ENCODE data around the gene MTMR6.
"Not testable (repeated sequence)": the region's sequence is repeated elsewhere in the genome, so short reads cannot be mapped to it uniquely, and the experiment has no call there.

MTMR6 gene

DNA sequence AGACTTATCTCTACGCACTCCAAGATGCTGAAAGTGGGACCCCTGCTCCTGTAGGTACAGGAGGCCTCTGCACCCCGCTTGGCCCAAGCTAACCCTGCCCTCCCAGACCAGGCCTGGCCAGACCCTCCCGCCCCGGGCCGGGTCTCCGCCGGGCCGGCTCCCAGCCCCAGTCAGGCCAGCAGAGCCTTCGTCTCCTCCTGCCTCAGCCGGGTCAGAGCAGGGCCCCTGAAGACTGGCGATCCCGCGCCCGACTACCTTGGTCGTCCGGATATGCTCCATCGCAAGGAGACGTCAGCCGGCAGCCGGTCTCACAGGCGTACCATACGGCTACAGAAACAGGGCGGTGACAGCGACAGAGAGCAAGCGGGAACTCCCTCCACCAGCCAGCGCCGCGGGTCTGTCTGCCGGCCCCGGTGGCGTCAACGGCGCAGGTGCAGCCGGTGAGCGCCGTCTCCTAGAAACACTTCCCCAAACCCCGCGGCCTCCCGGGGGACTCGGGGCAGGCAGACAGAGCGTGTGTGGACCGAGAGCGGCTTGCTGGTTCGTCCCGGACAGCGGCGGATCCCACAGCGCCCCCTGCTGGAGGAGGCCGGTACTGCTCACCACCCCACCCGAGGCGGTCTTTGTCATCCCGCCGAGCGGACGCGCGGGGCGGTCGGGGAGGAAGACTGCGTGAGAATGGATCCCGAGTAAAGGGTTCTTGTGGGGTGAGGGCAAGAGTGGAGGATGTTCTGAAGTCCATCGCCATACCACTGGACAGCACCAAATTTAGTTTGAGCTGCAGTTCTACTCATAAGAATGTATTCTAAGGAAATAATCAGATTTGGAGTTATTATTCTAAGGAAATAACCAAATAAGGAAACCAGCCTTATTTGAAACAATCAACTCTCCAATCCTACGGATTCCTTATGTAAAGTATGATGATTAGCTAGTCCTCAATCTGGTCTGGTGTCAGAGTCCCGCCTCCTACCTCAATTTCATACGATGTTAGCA, at the start of gene MTMR6:
TSS of gene MTMR6 (minus strand) at position 520 of the 993 bp plus-strand sequence. CDS start at position 279, 241 bp downstream.
- peak; percentile 94 for DNase-seq

DNA sequence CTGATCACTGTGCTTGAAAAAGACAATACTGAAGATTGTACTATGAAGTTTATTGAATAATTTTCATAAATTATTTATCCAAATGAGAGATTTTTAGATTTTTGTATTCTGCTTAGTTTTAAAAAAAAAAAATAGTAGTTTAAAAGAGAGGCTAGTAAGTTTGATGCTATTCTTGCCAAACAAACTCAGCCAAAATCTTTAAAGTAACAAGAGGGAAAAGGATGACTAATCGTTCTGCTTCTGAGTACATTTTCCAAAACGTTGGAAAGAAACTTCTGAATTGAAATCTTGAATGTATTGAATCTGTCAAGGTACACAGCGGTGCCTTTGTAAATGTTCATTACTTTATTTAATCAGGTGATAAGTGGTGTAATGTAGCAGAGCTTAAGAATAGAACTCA, 48.6 kb upstream of the MTMR6 start:
- DNase-seq: no peak

DNA sequence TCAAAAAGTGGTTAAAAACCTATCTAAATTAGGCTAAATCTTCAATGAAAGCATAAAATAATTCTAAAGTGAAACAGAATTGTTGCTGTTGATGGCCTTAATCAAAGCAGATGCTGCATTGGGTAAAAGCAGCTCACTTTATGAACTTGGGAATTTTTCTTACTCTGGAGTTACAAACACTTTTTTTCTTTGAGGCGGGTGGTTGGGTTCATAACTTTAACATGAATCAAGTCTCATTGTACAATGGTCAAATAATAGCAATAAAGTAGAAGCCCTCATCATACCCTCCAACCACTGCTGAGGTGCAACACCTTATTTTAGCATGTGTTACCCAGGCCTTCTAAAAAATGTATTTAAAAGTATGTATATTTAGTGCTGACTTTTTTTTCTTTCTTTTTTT, 43.3 kb upstream of the MTMR6 start:
- DNase-seq: no peak

DNA sequence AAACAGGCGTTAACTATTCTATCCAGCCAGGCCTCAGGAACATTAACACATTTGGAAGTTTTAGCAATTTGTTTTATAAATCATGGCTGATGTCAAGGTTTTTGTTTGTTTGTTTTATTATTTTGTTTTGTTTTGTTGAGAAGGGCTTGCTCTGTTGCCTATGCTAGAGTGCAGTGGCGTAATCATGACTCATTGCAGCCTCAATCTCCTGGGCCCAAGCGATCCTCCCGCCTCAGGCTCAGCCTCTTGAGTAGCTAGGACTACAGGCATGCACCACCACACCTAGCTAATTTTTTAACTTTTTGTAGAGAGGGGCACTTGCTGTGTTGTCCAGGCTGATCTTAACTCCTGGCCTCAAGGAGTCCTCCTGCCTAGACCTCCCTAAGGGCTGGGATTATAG, 42.4 kb upstream of the MTMR6 start:
- no peak for DNase-seq

DNA sequence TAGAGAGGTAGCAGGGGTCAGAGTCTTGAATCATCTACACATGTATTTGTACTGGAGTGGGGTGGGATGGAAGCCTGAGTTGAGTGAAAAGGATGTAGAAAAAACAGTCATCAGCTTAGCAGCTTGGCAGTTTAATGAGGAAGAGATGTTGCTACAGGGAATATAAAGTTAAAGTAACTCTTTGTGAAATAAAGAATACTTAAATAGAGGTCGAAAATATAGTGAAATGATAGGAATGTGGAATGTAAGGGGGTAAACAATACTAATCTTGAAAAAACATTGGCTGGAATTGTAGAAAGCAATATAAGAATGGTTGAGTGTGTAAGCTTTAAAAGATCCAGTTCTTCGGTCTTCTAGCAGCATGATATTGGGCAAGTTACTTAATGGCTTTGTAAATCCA, 36.8 kb upstream of the MTMR6 start:
- DNase-seq: no peak

DNA sequence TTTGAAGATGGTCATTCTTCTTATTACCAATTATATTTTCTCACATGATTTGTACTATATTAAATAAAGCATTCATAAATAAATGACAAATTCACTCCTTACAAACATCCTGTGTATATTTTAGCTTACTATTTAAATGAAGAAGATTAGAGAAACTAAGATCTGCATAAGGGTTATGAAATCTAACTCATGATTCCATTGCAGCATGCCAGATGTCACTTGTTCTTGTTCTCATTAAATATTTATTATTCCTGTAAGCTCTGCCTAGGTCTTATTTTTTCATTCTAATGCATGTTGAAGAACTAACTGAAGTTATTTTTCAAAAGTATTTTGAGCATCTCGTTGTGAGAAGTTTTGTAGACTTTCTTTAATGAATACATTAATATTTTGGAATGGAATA, 32.5 kb upstream of the MTMR6 start:
- DNase-seq: no peak

DNA sequence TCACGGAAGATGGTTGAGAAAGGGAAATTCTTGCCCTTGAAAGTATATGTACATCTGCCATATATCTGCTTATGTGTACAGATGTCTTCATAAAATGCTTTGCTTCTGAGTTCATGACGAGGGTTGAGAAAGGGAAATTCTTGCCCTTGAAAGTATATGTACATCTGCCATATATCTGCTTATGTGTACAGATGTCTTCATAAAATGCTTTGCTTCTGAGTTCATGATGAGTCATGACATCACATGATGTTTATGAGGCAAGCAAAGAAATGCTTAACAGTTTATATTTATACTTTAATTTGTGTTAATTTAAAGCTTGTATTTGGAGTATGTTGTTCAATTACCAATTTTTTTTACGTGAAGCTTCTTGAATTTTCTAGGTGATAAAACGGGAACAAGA, 31.7 kb upstream of the MTMR6 start:
- not testable (repeated sequence) for DNase-seq

DNA sequence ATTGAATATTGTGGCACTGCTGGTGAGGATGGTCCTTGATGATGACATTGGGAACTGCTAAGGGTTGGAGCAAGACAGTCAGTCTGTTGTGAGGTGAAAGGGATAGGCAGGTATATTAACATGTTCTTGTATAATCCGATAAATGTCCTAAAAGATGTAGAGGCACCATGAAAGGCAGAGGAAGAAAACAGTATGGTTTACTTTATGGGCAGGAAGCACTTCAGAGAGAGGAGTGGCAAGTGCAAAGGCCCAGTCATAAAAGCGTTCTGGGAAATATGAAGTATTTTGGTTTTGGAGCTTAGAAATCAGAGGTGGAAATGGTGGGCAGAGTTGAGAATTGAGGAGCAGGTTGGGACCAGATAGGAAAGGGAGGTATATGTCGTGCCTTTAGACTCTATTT, 23.6 kb upstream of the MTMR6 start:
- DNase-seq: no peak

DNA sequence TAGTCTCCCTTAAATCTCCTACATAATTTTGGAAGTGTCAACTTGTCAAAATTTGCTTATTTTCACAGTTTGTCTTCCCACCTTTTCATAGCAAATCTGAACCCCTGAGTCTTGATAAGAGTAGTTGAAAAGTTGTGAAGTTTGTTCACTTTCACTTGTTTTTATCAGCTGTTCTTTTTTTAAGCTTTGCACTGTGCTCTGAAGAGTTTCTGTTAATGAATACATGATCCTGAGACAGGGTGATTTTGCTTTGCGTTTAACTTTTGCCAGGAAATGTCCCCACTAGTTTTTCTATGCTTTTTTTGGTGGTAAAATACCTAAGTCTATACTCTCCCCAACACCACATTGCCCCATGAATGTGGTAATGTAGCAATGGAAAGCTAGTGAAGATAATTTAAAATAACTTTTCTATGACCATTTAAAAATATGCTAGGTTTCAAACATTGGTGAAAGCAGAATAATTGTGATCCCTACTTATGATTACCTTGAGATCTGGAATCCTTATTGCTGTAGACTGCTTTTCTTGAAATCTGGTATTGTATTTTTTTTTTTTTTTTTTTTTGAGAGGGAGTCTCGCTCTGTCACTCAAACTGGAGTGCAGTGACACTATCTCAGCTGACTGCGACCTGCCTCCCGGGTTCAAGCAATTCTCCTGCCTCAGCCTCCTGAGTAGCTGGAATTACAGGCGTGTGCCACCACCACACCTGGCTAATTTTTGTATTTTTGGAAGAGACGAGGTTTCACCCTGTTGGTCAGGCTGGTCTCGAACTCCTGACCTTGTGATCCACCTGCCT, 19.6 kb upstream of the MTMR6 start:
- no peak for DNase-seq

DNA sequence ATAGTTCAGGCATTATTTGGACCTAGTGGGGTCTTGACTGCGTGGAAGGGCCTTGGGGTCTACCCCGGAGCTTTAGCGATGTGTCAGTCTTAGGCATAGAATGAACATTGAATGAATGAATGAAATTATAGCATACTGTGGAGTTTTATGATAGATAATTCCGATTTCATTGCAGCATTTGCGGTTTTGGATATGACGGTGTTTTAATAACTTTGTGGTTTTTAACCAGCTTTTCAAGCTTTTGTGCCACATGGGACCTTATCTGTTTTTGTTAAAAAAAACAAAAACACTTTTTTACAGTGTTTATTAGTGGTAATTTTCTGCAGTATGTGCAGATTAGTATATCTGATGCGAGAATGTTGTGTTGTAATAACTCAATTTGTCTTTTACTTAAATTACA, 14.8 kb upstream of the MTMR6 start:
- no peak for DNase-seq

DNA sequence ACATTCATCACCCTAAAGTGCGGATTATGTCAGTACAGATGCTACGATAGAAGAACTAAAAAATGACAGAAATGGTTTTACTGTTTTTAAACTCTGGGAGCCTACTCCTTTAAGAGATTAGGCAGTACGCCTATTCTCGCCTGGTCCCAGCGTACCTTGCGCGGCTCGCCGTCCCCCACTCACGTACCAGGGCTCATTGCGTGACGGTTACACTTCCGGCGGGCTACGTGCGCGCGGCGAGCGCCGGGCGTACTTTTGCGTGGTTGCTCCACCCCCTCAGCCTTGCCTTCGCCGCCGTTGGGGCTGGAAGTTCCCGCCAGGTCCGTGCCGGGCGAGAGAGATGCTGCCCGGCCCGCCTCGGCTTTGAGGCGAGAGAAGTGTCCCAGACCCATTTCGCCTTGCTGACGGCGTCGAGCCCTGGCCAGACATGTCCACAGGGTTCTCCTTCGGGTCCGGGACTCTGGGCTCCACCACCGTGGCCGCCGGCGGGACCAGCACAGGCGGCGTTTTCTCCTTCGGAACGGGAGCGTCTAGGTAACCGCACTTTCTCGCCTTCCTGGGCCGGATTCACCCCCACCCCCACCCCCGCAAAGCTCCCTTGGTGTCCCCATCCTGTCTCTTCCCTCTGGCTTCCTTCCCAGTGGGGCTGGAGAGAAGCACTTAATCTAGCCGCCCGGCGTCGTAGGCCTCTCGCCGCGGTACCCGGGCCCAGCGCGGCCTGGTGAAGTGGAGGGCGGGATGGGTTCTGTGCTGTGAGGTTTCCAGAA, 14.2 kb upstream of the MTMR6 start, which contains the start of gene NUP58:
TSS of gene NUP58 (plus strand) at position 279 of the 767 bp plus-strand sequence. CDS start at position 428, 149 bp downstream.
- DNase-seq: peak; percentile 95

DNA sequence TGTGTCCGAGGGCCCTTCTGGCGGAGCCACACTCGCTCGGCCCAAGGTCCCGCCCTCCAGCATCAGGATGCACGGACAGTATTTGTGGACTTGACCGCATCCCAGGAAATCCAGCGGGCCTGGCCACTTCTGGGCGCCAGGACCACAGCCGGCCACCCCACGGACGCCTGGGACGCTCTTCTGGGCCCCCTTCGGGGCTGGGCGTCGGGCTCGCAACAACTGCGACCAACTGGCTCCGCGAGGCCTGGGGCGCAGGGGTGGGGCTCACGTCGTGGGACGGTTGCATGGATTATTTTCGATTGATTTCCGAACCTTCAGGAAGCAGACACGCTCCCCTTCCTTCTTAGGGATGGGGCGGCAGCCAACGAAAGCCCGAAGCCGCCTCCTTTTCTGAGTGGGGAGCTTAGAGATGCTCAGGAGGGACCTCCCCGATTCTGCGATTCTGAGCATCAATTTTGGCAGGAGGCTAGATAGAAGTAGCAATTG, 13.6 kb upstream of the MTMR6 start:
- DNase-seq: no peak

DNA sequence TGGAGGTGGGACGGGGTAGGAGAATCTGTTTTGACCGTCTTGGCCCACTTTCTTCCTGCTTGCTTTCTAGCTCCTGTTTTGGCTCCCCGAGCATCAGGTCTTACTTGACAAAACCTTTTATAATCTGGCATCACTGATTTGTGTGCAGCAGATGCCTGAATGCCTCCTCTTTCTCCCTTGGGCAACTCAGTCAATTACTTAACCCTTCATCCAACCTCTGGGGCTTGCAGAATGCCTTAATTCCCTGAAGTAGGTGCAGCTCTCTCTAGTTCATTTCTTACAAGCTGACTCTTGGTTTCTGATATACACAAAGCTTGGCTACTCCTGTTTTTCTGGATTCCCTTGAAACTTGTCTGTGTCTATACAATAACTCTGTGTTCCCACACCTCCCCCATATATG, 8.4 kb upstream of the MTMR6 start:
- no peak for DNase-seq

DNA sequence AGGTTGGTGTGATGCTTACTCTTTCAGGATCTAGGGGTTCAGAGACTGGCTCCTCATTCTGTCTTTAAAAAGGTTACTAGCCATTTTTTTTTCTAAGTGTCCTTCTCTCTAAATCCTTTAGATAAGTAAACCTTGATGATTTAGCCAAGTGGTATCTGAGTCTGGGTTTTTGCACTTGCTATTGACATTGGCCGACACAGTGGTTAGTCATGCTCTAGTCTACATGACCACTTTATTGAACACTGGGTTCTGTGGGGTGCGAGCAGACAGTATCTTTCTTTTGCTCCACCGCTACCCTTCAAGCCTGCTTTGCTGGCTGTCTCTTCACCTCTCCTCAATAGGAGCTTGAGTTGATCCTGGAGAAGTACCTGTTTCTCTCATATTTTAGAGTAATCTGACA, 7.9 kb upstream of the MTMR6 start:
- DNase-seq: no peak

DNA sequence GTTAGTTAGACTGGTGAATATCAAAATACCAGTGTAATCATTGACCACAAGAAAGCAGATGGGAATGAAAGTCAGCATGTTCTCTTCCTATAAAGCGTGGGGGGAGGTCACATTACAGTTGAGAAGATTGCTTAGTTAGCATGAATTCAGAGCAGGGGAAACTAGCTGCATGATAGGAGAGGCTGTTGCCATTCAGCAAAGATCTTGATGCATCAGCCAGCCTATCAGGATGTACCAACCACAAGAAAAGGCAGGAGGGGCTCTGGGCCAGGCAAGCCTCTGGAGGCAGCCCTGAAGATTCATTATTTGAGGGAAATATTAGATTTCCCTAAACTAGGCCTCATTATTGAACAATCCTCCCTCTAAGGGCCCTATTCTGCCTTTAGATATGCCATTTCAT, 5.0 kb upstream of the MTMR6 start:
- DNase-seq: peak; percentile 63

DNA sequence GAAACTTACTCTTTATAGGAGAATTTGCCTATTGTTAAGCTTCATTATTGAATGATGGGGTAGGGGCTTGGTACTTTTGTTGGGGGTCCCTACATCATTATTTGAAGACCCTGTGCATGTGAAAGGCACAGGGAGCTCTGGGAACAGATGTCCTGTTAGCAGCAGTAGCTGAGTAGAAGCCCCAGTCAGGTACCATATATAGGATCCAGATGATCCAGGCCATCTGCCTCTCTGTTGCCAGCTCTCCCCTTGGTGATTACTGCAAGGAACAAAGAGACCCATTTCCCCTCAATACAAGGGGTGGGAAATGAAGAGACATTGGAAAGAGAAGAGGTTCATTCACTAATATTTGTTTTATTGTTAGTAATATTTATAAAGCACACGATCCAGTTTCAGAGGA, 4.4 kb upstream of the MTMR6 start:
- DNase-seq: no peak

DNA sequence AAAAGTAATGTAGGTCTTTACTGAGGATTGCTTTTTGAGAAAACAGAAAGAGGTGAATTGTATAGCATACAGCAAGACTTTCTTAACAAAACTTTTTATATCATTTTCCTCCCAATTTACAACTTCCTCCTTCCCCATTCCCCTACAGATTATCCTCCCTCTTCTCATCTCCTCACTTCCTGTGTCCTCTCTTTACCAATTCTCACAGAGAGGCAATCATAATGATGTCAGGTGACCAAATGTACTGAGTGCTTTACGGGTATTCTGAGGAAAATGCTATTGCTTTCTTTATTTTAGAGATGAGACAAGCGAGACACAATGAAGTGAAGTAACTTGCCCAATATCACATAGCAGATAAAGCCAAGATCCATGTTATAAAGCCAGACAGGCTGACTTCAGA, 1.7 kb upstream of the MTMR6 start:
- DNase-seq: no peak

DNA sequence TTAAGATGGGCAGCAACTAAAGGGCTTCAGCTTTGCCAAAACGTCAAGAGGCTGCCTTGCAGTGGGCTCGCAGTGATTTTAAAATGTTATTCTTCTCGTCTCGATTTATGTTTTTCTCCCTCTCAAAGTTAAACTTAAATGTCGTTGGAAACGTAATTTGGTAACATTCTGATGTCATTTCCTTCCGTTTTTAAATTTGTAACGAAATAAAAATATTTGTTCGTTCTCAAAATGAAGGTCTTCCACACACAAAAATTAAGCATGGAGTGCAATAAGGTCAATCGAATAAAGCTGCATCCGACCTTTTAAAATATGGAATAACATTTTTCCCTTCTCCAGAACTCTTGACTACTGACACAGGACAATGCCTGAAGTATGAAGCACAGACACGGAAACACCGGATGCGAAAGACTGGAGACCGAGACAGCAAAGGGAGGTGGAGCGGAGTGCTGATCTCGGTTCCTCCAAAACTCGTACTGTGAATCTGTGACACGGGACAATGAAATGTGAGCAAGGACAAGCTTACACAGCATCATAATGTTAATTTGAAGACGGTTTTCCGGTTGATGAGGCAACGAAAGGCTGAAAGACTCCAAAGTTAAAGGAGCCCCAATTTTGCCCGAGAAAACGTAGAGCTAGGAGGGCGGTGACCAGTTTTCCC, 850 bp downstream of the MTMR6 start:
- no peak for DNase-seq

DNA sequence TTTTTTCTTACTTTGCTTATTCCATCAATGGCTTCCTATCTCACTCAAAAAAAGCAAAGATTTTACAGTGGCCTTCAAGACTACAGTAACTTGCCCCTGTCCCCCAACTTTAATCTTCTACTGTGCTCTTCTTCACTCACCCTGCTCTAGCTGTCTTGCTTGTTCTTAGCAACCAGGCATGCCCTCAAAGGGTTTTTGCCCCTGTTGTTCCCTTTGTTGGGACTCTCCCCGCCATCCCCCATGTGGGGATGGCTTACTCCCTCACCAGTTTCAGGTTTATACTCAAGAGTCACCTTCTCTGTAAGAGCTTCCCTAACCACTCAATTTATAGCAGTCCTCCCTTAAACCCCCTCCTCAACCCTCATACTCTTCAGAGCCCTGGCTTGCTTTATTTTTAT, 5.4 kb downstream of the MTMR6 start:
- no peak for DNase-seq

DNA sequence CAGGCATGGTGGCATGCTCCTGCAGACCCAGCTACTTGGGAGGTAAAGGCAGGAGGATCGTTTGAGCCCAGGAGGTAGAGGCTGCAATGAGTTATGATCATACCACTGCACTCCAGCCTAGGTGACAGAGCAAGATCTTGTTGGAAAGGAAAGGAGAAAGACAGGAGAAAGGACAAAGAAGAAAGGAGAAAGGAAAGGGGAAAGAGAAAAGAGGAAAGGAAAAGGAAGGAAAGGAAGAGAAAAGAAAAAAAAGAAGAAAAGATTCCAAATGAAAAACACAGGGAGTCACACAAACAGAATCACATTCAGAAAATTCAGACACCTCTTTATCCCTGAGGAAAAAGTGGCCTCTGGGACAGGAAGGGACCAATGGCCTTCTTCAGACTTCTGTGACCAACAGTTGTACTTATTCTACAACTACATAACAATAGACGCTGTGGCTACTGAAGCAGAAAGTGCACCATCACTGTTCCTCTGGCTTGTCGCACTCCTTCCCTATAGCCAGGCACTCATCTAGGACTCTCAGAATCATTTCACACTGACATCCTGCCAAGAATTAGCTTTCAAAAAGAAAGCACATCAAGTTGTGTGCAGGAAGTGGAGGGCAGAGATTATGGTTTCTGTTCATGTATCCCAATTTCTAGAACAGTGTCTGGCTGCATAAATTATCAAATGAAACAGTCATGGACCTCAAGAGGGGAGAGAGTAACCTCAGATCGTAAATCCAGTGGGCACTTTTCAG, 5.9 kb downstream of the MTMR6 start:
- peak; percentile 52 for DNase-seq

DNA sequence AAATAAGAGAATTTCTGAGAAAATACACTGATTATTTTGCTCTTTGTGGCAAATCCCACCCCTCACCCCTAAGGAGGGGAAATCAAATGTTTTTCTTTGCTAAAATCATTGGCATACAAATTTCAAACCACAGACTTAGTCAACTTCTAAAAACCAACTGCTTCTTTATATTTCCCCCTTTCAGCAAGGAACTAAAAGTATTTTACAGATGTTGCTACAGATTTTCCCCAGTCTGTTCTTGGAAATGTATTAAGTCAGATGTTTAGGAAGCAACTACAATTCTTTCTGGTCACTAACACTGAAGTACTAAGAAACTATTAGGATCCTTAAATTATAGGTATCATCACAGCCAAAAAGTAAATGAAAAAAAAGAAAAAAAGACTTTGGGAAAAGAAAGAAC, 6.9 kb downstream of the MTMR6 start:
- no peak for DNase-seq

DNA sequence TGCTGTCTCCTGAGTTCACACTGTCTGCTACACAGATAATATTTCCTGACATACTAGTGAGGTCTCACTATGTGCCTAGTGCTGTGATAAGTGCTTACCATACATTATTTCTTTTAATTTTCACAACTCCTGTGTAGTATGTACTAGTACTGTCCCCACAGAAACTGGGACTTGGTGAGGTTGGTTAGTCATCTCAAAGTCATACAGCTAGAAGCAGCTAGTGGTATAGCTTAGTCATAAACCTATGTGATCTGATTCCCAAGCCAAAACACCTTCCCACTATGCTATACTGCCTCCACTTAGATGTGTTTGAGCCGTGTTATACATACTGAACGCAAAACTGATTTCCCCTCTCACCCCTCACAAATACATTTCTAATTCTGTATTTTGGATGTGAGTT, 10.5 kb downstream of the MTMR6 start:
- DNase-seq: no peak
